Bronchial epithelial cell (primary cell): Measurements from ENCODE around the gene MMP8. TPM values are rescaled to one million over a fixed set of nuclear protein-coding genes. Genes with fewer than 3 reads are reported as not detected.

Experiments used
- DNase-seq: peaks from one replicate; pipeline ENCODE4 v3.0.0-alpha.2; 2010; ENCODE audit warnings: low read depth
- FAIRE-seq: peaks from 2 replicates; lab custom pipeline; 2011; peaks lifted over from hg19 to GRCh38; lab: Jason Lieb, UNC
- H3K27me3 ChIP-seq: 2 replicates; pipeline ENCODE4 v1.5.1; 2011; ENCODE audit warnings: low read length; ENCODE audit not compliant: control insufficient read depth, insufficient read depth
- H3K36me3 ChIP-seq: 2 replicates; pipeline ENCODE4 v1.5.1; 2011; ENCODE audit warnings: low read length; ENCODE audit not compliant: control insufficient read depth, insufficient read depth
- H3K4me3 ChIP-seq: 2 replicates; pipeline ENCODE4 v1.5.1; 2011; ENCODE audit warnings: mild to moderate bottlenecking, low read depth, low read length, control low read depth
- total RNA-seq: library from RNA; depleted of rRNA; stranded (reverse); fragments of >200 nt; gene quantifications from 2 replicates; pipeline ENCODE4 v1.2.1, GENCODE V29; 2014
- TF ChIP-seq, protein P1 (sequence below): IDR thresholded peaks from 2 replicates; pipeline ENCODE4 v1.5.1; 2011; ENCODE audit warnings: mild to moderate bottlenecking, moderate library complexity, low read length, control low read depth, inconsistent platforms; ENCODE audit not compliant: insufficient read depth, severe bottlenecking

Gene MMP8
- total RNA-seq, 1 donor from 2014 or later, result not detected

DNA sequence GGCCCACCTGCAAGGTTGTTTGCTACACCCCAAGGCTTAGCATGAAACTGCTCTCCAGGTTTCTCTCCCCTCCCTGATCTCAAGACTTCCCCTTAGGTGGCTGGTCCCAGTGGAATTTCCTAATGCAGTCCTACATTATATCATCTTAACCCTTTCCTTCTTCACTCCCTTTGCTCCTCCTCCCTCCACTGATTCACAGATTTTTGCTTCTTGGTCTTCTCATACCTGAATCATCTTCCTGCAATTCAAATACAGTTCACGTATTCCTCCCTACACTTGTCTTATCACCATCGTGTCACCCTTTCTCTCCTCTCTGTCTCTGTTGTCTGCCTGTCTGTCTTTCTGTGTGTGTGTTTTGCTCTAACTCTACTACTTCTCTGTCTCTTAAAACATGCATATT lies 38.7 kb upstream of the MMP8 start:
- no peaks in the 10 kb centered on the region for H3K27me3 ChIP-seq
- DNase-seq (peak; percentile 94), FAIRE-seq (no peak)
- no peaks in the 10 kb centered on the region for H3K36me3 ChIP-seq
- H3K4me3 ChIP-seq, result no peak overlapping the region
- TF ChIP-seq, protein P1, sequence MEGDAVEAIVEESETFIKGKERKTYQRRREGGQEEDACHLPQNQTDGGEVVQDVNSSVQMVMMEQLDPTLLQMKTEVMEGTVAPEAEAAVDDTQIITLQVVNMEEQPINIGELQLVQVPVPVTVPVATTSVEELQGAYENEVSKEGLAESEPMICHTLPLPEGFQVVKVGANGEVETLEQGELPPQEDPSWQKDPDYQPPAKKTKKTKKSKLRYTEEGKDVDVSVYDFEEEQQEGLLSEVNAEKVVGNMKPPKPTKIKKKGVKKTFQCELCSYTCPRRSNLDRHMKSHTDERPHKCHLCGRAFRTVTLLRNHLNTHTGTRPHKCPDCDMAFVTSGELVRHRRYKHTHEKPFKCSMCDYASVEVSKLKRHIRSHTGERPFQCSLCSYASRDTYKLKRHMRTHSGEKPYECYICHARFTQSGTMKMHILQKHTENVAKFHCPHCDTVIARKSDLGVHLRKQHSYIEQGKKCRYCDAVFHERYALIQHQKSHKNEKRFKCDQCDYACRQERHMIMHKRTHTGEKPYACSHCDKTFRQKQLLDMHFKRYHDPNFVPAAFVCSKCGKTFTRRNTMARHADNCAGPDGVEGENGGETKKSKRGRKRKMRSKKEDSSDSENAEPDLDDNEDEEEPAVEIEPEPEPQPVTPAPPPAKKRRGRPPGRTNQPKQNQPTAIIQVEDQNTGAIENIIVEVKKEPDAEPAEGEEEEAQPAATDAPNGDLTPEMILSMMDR, result no peak

- FAIRE-seq (no peak), DNase-seq (peak; percentile 95)
- Histone ChIP-seq H3K27me3 (no peaks in the 10 kb centered on the region), H3K36me3 (no peaks in the 10 kb centered on the region), H3K4me3 (no peak overlapping the region)
- TF ChIP-seq, protein P1, result no peak
Observed at GRCh38 chr11:102762361-102762767, 37.6 kb upstream of the MMP8 start.

- H3K4me3 ChIP-seq, result no peak overlapping the region
- DNase-seq (no peak), FAIRE-seq (no peak)
- H3K36me3 ChIP-seq, result no peaks in the 10 kb centered on the region
- no peaks in the 10 kb centered on the region for H3K27me3 ChIP-seq
- TF ChIP-seq, protein P1, result no peak
Observed at GRCh38 chr11:102761646-102762238, 37.0 kb upstream of the MMP8 start.

DNA sequence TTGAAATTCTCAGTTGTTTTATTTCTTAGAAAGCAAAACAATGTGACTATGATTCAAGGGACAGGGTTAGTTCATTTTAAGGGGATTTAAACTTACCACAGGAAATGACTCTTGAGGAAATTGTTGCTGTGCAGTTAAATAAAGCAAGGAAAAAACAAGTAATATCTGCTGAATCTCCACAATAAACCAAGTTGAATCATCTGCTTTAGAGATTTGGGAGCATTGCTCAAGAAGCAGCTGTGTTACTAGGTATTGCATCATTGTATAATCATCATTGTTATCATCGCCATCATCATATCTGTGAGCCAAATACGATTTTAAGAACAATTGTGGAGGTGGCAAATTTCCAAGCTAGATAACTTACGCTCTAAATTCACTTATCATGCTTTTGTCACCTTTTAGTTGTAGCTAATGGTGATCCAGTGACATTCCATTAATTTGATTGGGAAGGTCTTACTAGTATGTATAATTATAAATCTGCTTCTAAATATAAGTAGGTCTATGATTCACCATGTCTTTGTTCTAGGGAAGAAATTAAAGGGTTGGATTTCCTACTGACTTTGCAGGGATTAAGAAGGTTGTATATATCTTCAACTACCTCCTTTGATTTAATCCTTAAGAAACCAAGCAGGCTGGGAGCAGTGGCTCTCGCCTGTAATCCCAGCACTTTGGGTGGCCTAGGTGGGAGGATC lies 35.7 kb upstream of the MMP8 start:
- DNase-seq, result peak; percentile 99
- Histone ChIP-seq H3K4me3 (no peak overlapping the region), H3K36me3 (no peaks in the 10 kb centered on the region), H3K27me3 (no peaks in the 10 kb centered on the region)
- TF ChIP-seq, protein P1, result no peak
- peak; percentile 43 for FAIRE-seq

DNA sequence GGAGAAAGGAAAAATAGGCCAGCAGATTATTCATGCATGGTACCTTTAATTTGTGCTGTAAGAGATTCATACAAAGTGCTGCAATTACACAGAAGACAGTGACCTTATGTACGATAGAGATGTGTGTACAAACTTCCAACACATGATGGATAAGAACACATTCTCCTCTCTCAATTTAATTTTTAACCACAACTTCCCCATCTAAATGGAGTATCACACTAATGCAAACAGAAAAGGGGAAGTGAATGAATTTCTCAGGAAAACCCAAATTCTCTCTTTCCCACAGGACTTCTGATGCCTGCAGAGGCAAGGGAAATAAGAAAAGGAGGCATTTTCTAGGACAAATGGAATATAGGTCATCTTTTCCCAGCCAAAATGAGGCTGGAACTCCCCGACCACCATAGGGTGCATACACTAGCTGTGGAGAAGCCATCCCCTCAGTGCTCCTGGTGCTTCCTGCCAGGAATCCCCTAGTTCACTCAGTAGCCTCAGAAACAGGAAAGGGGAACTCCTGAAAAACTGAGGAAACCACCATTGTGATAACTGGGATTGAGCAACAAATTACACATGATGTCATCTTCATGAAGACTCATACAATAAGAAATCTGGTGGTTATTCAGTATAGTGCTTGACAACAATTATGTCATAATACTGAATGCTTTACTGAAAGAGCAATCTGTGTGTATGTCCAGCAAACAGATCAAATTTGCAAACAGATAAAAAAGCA lies 33.2 kb upstream of the MMP8 start:
- peak; percentile 98 for DNase-seq
- TF ChIP-seq, protein P1, result no peak
- no peaks in the 10 kb centered on the region for H3K27me3 ChIP-seq
- no peak overlapping the region for H3K4me3 ChIP-seq
- H3K36me3 ChIP-seq, result no peaks in the 10 kb centered on the region
- no peak for FAIRE-seq
